CD4-positive, alpha-beta T cell treated with Interleukin-6 for 4 hours (primary cell): ENCODE data around the gene PTPRN2.
"Not testable (repeated sequence)": the region's sequence is repeated elsewhere in the genome, so short reads cannot be mapped to it uniquely, and the experiment has no call there.

Source experiments
- DNase-seq: peaks from one replicate; pipeline ENCODE4 v3.0.0-alpha.2; 2020; ENCODE audit warnings: mixed read lengths

The PTPRN2 gene

GRCh38 chr7:157996359-157997079 lies 591.1 kb downstream of the PTPRN2 start:
- DNase-seq, result no peak

- no peak for DNase-seq
Measured at GRCh38 chr7:157995815-157996214, 591.8 kb downstream of the PTPRN2 start.

GRCh38 chr7:157994319-157994718 lies 593.3 kb downstream of the PTPRN2 start:
- no peak for DNase-seq

GRCh38 chr7:157993406-157994105 lies 594.1 kb downstream of the PTPRN2 start:
- no peak for DNase-seq

- DNase-seq, result no peak
Measured at GRCh38 chr7:157992511-157993160, 595.0 kb downstream of the PTPRN2 start.

- DNase-seq, result no peak
Measured at GRCh38 chr7:157991761-157992160, 595.9 kb downstream of the PTPRN2 start.

GRCh38 chr7:157991351-157991750 lies 596.3 kb downstream of the PTPRN2 start:
- DNase-seq, result no peak

- no peak for DNase-seq
Measured at GRCh38 chr7:157990881-157991250, 596.8 kb downstream of the PTPRN2 start.

- DNase-seq, result no peak
Measured at GRCh38 chr7:157990226-157990880, 597.3 kb downstream of the PTPRN2 start.

GRCh38 chr7:157989589-157989988 lies 598.0 kb downstream of the PTPRN2 start:
- no peak for DNase-seq

GRCh38 chr7:157987906-157988305 lies 599.7 kb downstream of the PTPRN2 start:
- DNase-seq, result no peak

GRCh38 chr7:157986051-157986450 lies 601.6 kb downstream of the PTPRN2 start:
- no peak for DNase-seq

- DNase-seq, result no peak
Measured at GRCh38 chr7:157985636-157986035, 602.0 kb downstream of the PTPRN2 start.

- no peak for DNase-seq
Measured at GRCh38 chr7:157984423-157985163, 603.0 kb downstream of the PTPRN2 start.

GRCh38 chr7:157983502-157984422 lies 603.9 kb downstream of the PTPRN2 start:
- no peak for DNase-seq

- DNase-seq, result no peak
Measured at GRCh38 chr7:157981778-157982177, 605.8 kb downstream of the PTPRN2 start.

GRCh38 chr7:157980774-157981173 lies 606.8 kb downstream of the PTPRN2 start:
- DNase-seq, result no peak

GRCh38 chr7:157980341-157980731 lies 607.3 kb downstream of the PTPRN2 start:
- not testable (repeated sequence) for DNase-seq

- DNase-seq, result no peak
Measured at GRCh38 chr7:157979636-157980340, 607.8 kb downstream of the PTPRN2 start.

GRCh38 chr7:157978766-157979165 lies 608.9 kb downstream of the PTPRN2 start:
- no peak for DNase-seq
